Cardiac fibroblast (primary cell): ENCODE data around the gene ATP11A.

Experiments used
- DNase-seq, 2 donors: peaks; one replicate each; pipeline versions ENCODE4 v3.0.0 to v3.0.0-alpha.2; 2010; ENCODE audit warnings: low read depth in 2 of 2
- H3K4me3 ChIP-seq, 2 donors: replicated peaks in 1 of 2; 1 replicate in 1 of 2; 2 replicates in 1 of 2; pipeline ENCODE4 v1.5.1; 2011; ENCODE audit warnings: low read depth in 2 of 2, low read length in 2 of 2, mild to moderate bottlenecking in 2 of 2, moderate library complexity in 1 of 2
- TF ChIP-seq, protein P1 (sequence below): IDR thresholded peaks from one replicate; pipeline ENCODE4 v1.5.1; 2011; ENCODE audit warnings: low read depth, mild to moderate bottlenecking, low read length, inconsistent platforms

The ATP11A gene

DNA sequence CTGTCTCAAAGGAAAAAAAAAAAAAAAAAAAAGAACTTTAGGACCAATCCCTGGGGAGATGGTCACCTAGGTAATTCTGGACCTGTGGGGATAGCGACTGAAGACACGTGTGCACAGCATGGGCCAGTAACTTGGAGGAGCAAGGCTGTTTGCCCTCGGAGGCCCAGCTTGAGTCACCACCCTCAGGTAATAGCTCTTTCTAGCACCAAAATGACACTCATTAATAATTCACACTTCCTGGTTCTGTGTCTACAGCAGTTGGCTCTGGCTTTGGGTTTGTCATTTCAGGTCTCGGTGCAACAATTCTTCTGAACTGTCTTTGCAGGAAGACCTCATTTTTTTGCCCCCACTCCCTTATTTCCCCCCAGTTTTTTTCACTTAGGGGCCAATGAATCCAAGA lies 3.9 kb upstream of the ATP11A start:
- H3K4me3 ChIP-seq, result no peak overlapping the region
- no peak for DNase-seq
- TF ChIP-seq, protein P1, sequence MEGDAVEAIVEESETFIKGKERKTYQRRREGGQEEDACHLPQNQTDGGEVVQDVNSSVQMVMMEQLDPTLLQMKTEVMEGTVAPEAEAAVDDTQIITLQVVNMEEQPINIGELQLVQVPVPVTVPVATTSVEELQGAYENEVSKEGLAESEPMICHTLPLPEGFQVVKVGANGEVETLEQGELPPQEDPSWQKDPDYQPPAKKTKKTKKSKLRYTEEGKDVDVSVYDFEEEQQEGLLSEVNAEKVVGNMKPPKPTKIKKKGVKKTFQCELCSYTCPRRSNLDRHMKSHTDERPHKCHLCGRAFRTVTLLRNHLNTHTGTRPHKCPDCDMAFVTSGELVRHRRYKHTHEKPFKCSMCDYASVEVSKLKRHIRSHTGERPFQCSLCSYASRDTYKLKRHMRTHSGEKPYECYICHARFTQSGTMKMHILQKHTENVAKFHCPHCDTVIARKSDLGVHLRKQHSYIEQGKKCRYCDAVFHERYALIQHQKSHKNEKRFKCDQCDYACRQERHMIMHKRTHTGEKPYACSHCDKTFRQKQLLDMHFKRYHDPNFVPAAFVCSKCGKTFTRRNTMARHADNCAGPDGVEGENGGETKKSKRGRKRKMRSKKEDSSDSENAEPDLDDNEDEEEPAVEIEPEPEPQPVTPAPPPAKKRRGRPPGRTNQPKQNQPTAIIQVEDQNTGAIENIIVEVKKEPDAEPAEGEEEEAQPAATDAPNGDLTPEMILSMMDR, result no peak

DNA sequence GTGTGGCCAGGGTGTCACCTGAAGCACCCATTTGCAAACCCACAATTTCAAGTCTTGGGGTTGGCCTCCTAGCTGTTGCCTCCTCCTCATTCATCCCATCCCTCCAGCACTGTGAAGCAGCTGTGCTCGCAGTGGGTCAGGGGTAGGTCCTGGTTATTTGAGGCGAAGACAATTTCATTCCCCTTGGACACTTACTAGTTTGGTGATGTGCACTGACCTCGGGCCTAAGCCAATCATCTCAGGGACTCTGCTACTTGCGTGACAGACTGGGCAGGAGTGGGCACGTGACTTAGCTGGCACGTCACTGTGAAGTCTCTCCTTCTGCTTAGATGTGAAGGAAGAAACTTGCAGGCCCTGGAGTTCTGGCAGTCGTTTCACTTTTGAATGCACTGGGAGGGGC lies 3.5 kb upstream of the ATP11A start:
- no peak overlapping the region for H3K4me3 ChIP-seq
- DNase-seq, result no peak
- TF ChIP-seq, protein P1, result no peak

DNA sequence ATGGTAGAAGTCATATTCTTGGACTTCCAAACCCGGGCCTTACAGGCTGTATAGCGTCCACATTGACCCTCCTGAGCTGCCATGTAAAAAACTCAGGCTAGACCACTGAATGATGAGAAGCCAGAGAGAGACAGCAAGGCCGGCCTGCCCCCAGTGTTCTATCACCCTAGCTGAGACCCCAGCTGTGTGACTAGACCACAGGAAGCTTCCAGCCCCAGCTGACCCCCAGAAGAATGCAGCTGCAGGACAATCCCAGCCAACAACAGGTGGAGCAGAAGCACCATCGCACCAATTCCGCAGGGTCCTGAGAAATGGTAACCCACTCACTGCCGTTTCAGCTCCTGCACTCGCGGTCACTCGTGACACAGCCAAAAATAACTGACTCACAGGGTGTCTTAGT lies 2.9 kb upstream of the ATP11A start:
- H3K4me3 ChIP-seq, result no peak overlapping the region
- DNase-seq, result no peak
- TF ChIP-seq, protein P1, result no peak

DNA sequence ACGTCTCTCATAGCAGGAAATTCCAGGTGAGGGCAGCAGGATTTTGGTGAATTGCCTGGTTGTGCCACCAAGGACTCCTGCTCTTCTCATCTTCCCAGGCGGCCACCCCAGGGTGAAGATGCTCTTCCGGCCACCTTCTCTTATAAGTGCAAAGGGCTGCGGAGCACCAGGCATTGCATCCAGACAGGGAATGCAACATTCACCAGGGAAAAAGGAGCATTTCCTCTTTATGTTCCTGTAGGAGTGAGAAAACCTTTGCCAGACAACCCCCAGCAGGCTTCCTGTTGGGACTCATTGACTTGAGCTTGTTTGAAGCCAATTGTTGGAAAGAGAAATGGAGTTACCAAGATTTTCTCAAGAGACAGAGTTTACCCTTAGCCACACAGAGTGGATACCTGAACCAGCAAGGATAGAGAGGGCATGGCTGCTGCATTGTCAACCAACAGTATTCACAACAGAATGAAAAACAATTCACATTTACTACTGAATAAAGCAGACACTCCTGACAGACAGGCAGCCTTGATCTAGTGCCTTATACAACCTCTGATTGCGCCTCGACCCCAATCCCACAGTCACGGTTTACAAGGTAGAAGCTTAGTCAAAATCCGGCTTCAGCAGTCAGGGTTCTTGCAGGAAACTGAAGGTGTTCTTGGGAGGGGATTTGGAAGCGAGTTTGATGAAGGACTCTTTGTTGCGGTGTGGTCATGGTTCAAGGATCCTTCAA lies 1.8 kb upstream of the ATP11A start:
- TF ChIP-seq, protein P1, result no peak
- DNase-seq, result no peak
- no peak overlapping the region for H3K4me3 ChIP-seq

DNA sequence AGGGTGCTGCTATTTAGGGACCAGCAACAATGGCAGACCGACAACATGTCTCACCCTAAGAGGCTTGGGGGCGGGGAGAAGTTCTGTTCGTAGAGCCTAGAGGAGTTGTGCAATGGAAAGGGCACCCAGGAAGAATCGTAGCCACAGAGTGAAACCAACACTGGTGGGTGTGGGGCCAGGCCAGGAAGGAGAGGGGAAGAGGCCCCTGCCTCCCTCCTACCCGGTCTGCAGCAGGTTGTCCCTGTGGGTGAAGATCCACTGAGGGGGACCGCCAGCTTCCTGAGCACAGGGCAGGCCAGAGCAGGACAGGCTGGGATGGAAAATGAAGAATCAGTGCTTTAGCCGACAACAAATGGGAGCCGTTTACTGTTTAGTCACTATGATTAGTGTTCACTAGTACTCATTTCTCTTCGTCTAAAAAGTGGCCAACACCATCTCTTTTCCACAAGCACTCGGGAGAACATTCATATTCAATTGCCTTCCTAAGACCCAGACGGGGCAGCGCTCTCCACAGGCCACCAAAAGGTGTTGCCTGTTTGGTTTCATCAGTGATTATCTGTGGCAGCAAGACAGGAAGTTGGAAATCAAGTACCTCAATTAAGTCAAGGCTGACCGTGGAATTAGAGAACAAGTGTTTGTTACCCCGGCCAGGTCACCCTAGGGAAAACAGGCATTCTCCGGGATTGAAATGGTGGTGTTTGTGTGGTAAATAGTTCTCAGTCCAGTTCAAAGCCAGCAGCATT lies 1.1 kb upstream of the ATP11A start:
- TF ChIP-seq, protein P1, result no peak
- H3K4me3 ChIP-seq, result peak overlapping the region; percentile 64 to 72
- DNase-seq, result peak in 1 of 2 donors; percentile 12

DNA sequence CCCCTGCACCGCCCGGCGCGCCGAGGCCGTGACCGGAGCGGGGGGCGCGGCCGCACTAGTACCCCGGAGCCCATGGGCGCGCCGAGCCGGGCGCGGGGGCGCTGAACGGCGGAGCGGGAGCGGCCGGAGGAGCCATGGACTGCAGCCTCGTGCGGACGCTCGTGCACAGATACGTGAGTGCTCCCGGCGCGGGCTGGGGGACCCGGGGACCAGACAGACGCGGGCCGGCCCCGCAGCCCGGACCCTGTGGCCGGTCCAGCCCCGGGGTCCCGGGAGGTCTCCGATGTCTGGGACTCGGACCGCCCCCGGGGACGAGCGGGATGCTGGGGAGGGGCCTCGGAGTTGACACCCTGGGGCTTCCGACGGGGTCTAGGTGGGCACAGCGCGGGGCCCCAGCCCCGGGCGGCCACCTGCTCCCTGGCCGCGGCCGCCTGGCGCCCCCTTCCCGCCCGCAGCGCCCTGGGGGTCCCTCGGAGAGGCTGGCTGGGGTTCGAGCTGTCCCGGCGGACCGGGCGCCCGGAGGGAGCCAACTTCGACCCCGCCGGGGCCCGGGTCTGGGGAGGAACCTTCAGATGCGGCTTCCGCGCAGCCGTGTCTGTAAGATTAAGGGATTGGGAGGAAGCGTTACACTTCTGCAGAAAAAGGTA lies 568 bp downstream of the ATP11A start:
- TF ChIP-seq, protein P1, result no peak
- DNase-seq, result peak; percentile 31 to 43
- peak overlapping the region; percentile 64 to 67 for H3K4me3 ChIP-seq
